ENCODE results near the gene SARM1. TPM values are rescaled to one million over a fixed set of nuclear protein-coding genes. Genes with fewer than 3 reads are reported as not detected.

Gene SARM1
- total RNA-seq, 4 donors from 2014 or later, result 10.3 to 20.2 (median 16.3) TPM

- 83 to 100% methylated on average over 3 to 5 of the region's 6 CpGs for WGBS, 2 donors
- Histone ChIP-seq H3K36me3 (peaks cover 0 to 7% of the 10 kb centered on the region in 2 donors), H3K4me1 (peaks cover 3 to 13% of the 10 kb centered on the region in 2 donors), H3K9me3 (no peaks in the 10 kb centered on the region), H3K4me3 (replicated peaks in 1 of 3) (no peak overlapping the region), H3K27ac (no peak overlapping the region), H3K27me3 (no peaks in the 10 kb centered on the region)
- no peak for DNase-seq
- TF ChIP-seq CTCF (IDR thresholded peaks at IDR 0.05) (no peak), POLR2A (IDR thresholded peaks at IDR 0.05) (no peak)
- intact Hi-C loops (cut with DNase I), result no loop called here
These were observed 25.2 kb downstream of the SARM1 start for GRCh38 chr17:28396635-28397239.

DNA sequence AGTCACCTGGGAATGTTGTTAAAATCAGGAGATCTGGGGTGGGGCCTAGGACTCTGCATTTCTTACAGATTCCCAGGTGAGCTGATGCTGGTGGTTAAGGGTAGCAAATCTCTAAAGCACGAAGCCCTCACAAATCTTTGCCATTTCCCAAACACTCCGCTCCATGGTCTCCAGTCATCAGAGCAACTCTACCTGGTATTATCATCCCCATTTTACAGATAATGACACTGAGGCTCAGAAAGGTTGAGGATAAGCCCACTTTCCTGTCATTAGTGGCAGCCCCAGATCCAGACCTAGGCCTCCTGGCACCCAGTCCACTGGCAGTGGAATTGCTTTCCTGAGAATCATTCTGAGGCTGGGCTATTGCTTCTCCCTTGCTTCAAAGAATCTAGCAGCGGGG is 25.8 kb downstream of the SARM1 start:
- intact Hi-C loops (cut with DNase I), result no loop called here

DNA sequence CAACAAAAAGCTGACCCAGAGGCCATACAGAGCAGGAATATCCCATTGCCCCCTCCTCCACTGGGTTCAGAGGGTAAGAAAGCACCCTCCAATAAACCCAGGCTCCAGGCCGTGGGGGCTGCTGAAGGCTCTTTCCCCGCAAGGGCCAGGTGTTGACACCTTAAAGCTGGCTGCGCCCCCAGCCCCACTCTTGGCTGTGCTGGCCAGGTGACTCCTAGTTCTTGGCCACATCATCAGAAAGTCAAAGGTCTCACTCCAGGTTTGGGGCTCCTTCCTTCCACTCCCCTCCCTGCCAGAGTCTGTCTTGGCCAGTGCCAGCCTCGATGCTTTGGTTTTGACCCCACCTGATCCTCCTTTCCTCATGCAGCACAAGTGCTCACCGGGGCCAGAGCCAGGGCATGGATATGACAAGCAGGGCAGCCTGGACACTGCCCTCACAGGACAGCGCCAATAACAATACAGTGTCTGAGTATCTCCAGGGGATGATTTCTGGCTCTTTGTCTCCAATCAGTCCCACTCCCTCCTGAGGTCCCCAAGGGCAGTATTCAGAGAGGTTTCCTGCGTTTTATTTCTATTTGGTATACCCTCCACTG is 26.3 kb downstream of the SARM1 start:
- Histone ChIP-seq H3K27ac (peak overlapping the region in 1 of 3 donors; percentile 45), H3K27me3 (no peaks in the 10 kb centered on the region), H3K4me1 (peaks cover 3 to 13% of the 10 kb centered on the region in 2 donors), H3K4me3 (replicated peaks in 1 of 3) (no peak overlapping the region), H3K36me3 (peaks cover 0 to 9% of the 10 kb centered on the region in 2 donors), H3K9me3 (no peaks in the 10 kb centered on the region)
- 71 to 74% methylated on average over 6 to 7 of the region's 7 CpGs for WGBS, 2 donors
- intact Hi-C loops (cut with DNase I), result no loop called here
- no peak for TF ChIP-seq CTCF (IDR thresholded peaks at IDR 0.05)
- no peak for TF ChIP-seq POLR2A (IDR thresholded peaks at IDR 0.05)
- no peak for DNase-seq

More for the DNA sequence above, 25.8 kb downstream of the SARM1 start:
- DNase-seq, result no peak
- peaks cover 3 to 13% of the 10 kb centered on the region in 2 donors for H3K4me1 ChIP-seq
- no peak overlapping the region for H3K4me3 ChIP-seq (replicated peaks in 1 of 3)
- TF ChIP-seq POLR2A (IDR thresholded peaks at IDR 0.05), result no peak
- no peaks in the 10 kb centered on the region for H3K27me3 ChIP-seq
- 93 to 100% methylated on average over 3 of the region's 3 CpGs for WGBS, 2 donors
- H3K9me3 ChIP-seq, result no peaks in the 10 kb centered on the region
- no peak overlapping the region for H3K27ac ChIP-seq
- peaks cover 0 to 11% of the 10 kb centered on the region in 2 donors for H3K36me3 ChIP-seq

DNA sequence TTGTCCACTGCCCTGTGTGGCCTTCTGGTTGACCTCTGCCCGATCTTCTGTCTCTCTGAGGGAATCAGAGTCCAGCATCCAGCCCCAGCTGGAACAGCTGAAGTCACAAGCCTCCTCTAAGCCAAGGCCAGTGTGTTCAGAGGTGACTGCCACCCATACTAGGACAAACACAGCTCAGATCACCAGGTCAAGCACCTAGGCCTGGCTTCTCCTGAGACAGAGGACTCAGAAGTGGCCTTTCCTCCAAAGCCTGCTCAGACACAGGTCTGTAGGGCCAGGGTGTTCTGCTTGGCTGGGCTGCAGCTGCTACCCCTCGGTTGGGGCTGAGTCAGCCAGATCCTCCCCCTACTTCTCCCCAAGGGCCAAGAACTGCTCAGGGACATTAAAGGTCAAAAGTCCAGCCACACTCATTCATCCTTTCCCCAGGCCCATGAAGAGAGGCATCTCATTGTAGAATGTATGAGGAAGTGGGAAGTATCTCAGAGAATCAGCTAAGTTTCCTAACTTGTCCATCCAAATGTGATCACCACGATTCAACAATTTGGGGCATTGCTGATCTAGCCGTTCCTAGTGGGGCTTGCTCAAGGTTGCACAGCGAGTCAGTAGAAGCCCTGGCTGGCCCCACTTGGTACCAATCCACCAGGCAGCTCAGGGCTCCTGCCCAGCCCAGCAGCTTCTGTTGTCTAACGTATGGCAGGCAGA is 26.9 kb downstream of the SARM1 start:
- intact Hi-C loops (cut with DNase I), result no loop called here
- H3K36me3 ChIP-seq, result peaks cover 0 to 8% of the 10 kb centered on the region in 2 donors
- WGBS, 2 donors, result 64 to 75% methylated on average over 5 to 6 of the region's 6 CpGs
- no peak overlapping the region for H3K4me3 ChIP-seq (replicated peaks in 1 of 3)
- H3K27ac ChIP-seq, result peak overlapping the region in 1 of 3 donors; percentile 45
- no peaks in the 10 kb centered on the region for H3K27me3 ChIP-seq
- DNase-seq, result peak; percentile 15 to 27
- no peaks in the 10 kb centered on the region for H3K9me3 ChIP-seq
- H3K4me1 ChIP-seq, result peaks cover 3 to 13% of the 10 kb centered on the region in 2 donors
- TF ChIP-seq POLR2A (IDR thresholded peaks at IDR 0.05) (no peak), CTCF (IDR thresholded peaks at IDR 0.05) (no peak)

- WGBS, 2 donors, result 97% methylated on average over 4 of the region's 4 CpGs
- no peaks in the 10 kb centered on the region for H3K27me3 ChIP-seq
- no peak overlapping the region for H3K27ac ChIP-seq
- intact Hi-C loops (cut with DNase I), result no loop called here
- peaks cover 0 to 8% of the 10 kb centered on the region in 2 donors for H3K36me3 ChIP-seq
- no peak overlapping the region for H3K4me3 ChIP-seq (replicated peaks in 1 of 3)
- no peaks in the 10 kb centered on the region for H3K9me3 ChIP-seq
- TF ChIP-seq POLR2A (IDR thresholded peaks at IDR 0.05) (no peak), CTCF (IDR thresholded peaks at IDR 0.05) (no peak)
- no peak for DNase-seq
- peaks cover 7 to 13% of the 10 kb centered on the region in 2 donors for H3K4me1 ChIP-seq
These were observed 28.3 kb downstream of the SARM1 start for GRCh38 chr17:28399808-28400207.

Data from thyroid gland (tissue), 4 donors.